ENCODE data around the gene IL1B. TPM values are rescaled to one million over a fixed set of nuclear protein-coding genes. Genes with fewer than 3 reads are reported as not detected.

The IL1B gene
- total RNA-seq, 4 donors from 2014 or later: 2.7 TPM; not detected in 3

- H3K36me3 ChIP-seq: no peaks in the 10 kb centered on the region
- H3K4me1 ChIP-seq: peaks cover 0 to 9% (median 4%) of the 10 kb centered on the region in 4 donors
- no peaks in the 10 kb centered on the region for H3K27me3 ChIP-seq
- 93% methylated on average over 10 of the region's 10 CpGs for WGBS
- H3K9me3 ChIP-seq: no peaks in the 10 kb centered on the region
- H3K27ac ChIP-seq (replicated peaks in 1 of 4): no peak overlapping the region
- TF ChIP-seq CTCF (IDR thresholded peaks at IDR 0.05): no peak
- no peak for TF ChIP-seq EP300 (IDR thresholded peaks at IDR 0.05)
- TF ChIP-seq POLR2AphosphoS5 (IDR thresholded peaks at IDR 0.05): no peak
- no peak for TF ChIP-seq POLR2A (IDR thresholded peaks at IDR 0.05; ENCODE audit: low read depth)
- intact Hi-C loops (cut with DNase I): no loop called here
- no peak overlapping the region for H3K4me3 ChIP-seq
- DNase-seq (ENCODE audit: extremely low spot score): no peak
Measured at GRCh38 chr2:112829961-112830681, 6.5 kb downstream of the IL1B start.

GRCh38 chr2:112829101-112829960 lies 7.2 kb downstream of the IL1B start:
- 83% methylated on average over 5 of the region's 5 CpGs for WGBS
- intact Hi-C loops (cut with DNase I): no loop called here
- Histone ChIP-seq H3K27ac (replicated peaks in 1 of 4) (no peak overlapping the region), H3K9me3 (no peaks in the 10 kb centered on the region), H3K4me3 (no peak overlapping the region), H3K36me3 (no peaks in the 10 kb centered on the region), H3K4me1 (peaks cover 0 to 12% (median 9%) of the 10 kb centered on the region in 4 donors), H3K27me3 (no peaks in the 10 kb centered on the region)
- no peak for DNase-seq (ENCODE audit: extremely low spot score)
- TF ChIP-seq EP300 (IDR thresholded peaks at IDR 0.05): no peak
- no peak for TF ChIP-seq POLR2A (IDR thresholded peaks at IDR 0.05; ENCODE audit: low read depth)
- no peak for TF ChIP-seq CTCF (IDR thresholded peaks at IDR 0.05)
- TF ChIP-seq POLR2AphosphoS5 (IDR thresholded peaks at IDR 0.05): no peak

- TF ChIP-seq EP300 (IDR thresholded peaks at IDR 0.05): no peak
- WGBS: 89% methylated on average over 3 of the region's 3 CpGs
Measured at GRCh38 chr2:112828251-112828691, 8.3 kb downstream of the IL1B start.

GRCh38 chr2:112827604-112828185 lies 8.9 kb downstream of the IL1B start:
- no peaks in the 10 kb centered on the region for H3K27me3 ChIP-seq
- no peak for DNase-seq (ENCODE audit: extremely low spot score)
- intact Hi-C loops (cut with DNase I): no loop called here
- 80% methylated on average over 6 of the region's 6 CpGs for WGBS
- H3K36me3 ChIP-seq: no peaks in the 10 kb centered on the region
- H3K9me3 ChIP-seq: no peaks in the 10 kb centered on the region
- H3K4me3 ChIP-seq: no peak overlapping the region
- no peak overlapping the region for H3K27ac ChIP-seq (replicated peaks in 1 of 4)
- TF ChIP-seq POLR2A (IDR thresholded peaks at IDR 0.05; ENCODE audit: low read depth) (no peak), CTCF (IDR thresholded peaks at IDR 0.05) (no peak), POLR2AphosphoS5 (IDR thresholded peaks at IDR 0.05) (no peak), EP300 (IDR thresholded peaks at IDR 0.05) (no peak)
- peaks cover 0 to 15% (median 10%) of the 10 kb centered on the region in 4 donors for H3K4me1 ChIP-seq

More at GRCh38 chr2:112828251-112828691, 8.3 kb downstream of the IL1B start:
- H3K4me1 ChIP-seq: peaks cover 0 to 15% (median 10%) of the 10 kb centered on the region in 4 donors
- no peaks in the 10 kb centered on the region for H3K27me3 ChIP-seq
- DNase-seq (ENCODE audit: extremely low spot score): no peak
- no peaks in the 10 kb centered on the region for H3K36me3 ChIP-seq
- no peaks in the 10 kb centered on the region for H3K9me3 ChIP-seq
- H3K27ac ChIP-seq (replicated peaks in 1 of 4): no peak overlapping the region
- intact Hi-C loops (cut with DNase I): no loop called here
- H3K4me3 ChIP-seq: no peak overlapping the region

- TF ChIP-seq EP300 (IDR thresholded peaks at IDR 0.05) (no peak), POLR2AphosphoS5 (IDR thresholded peaks at IDR 0.05) (no peak), POLR2A (IDR thresholded peaks at IDR 0.05; ENCODE audit: low read depth) (no peak), CTCF (IDR thresholded peaks at IDR 0.05) (no peak)
- Histone ChIP-seq H3K27ac (replicated peaks in 1 of 4) (no peak overlapping the region), H3K27me3 (no peaks in the 10 kb centered on the region), H3K4me3 (no peak overlapping the region), H3K9me3 (no peaks in the 10 kb centered on the region), H3K36me3 (no peaks in the 10 kb centered on the region), H3K4me1 (peaks cover 0 to 15% (median 10%) of the 10 kb centered on the region in 4 donors)
- WGBS: 63% methylated on average over 3 of the region's 3 CpGs
- no peak for DNase-seq (ENCODE audit: extremely low spot score)
- intact Hi-C loops (cut with DNase I): no loop called here
Measured at GRCh38 chr2:112827009-112827408, 9.6 kb downstream of the IL1B start.

Measured in esophagus muscularis mucosa (tissue), 4 donors.